ENCODE results near the gene PFDN1.
A peak's percentile ranks its signal among the peaks of the same experiment; 100 is the strongest.
"Not testable (repeated sequence)": the region's sequence is repeated elsewhere in the genome, so short reads cannot be mapped to it uniquely, and the experiment has no call there.

Gene PFDN1, protein sequence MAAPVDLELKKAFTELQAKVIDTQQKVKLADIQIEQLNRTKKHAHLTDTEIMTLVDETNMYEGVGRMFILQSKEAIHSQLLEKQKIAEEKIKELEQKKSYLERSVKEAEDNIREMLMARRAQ

DNA sequence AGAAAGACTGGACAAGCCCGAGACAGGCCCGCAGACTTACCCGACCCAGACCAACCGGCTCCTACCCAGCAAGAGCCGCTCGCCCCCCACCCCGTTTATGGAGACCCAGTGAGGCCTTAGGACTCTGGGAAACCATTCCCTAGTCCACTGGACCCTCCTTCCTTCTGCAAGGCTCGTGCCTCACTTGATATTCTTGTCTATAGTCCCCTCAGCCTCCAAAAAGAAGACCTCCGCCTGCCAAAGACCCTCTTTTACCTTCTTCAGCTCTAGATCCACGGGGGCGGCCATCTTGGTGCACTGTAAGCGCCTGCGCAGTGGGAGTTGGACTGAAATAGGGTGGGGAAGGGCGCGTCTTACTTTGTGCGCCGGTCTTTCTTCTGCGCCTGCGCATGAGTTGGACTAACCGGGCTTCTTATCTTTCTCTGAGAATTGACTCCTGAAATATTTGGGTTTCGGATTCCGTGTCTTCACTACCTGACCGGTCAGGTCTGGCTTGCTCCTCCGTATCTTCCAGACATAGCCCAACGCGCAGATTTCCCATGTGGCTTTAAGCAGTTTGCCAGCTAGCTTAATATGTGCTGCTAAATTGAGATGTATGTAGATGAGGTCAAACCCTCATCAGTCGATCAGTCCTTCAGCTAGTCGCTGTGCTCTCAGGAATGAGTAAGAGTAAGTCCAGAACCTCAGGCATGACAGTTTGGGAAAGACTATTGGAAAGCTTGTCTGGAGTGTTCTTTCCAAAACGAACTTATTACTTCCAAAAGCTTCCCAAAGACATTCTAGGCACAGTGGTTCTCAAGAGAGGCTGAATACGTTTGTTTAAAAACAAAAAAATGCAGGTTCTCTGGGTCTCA is at the start of gene PFDN1:
TSS of gene PFDN1 (minus strand) at position 316 of the 854 bp plus-strand sequence. CDS start at position 288, 28 bp downstream.
- peak; percentile 97 for DNase-seq (ENCODE audit: low spot score)

DNA sequence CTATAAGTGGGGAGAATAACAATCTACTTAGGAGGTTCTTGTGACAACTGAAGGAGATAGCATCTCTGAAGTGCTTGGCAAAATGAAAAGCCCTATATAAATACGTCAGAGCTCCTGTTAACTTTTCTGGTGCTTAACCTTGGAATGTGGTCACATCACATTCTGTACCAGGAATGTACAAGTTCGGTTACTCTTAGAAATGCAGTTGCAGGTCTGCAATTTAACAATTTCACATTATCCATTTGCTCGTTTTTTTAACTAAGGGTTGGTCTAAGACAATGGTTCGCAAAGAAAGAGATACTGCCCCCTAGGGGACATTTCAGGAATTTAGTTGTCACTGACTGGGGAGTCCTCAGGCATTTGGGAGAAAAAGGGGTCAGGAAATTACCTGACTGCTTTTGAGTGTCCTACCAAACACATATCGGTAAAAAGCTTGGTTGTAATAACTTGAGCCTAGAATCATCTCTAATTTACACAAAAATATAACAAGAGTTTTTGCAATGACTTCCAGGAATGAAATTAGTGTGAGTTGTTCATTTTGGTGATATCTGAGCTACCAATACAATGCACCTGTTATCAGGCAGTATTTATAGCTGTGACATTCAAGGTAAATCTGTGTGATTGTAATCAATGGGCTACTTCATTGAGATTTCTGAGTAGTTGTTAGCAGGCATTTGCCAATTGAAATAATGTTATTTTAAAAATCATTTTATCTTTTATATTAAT is 48.9 kb upstream of the PFDN1 start:
- peak; percentile 51 for DNase-seq (ENCODE audit: low spot score)

DNA sequence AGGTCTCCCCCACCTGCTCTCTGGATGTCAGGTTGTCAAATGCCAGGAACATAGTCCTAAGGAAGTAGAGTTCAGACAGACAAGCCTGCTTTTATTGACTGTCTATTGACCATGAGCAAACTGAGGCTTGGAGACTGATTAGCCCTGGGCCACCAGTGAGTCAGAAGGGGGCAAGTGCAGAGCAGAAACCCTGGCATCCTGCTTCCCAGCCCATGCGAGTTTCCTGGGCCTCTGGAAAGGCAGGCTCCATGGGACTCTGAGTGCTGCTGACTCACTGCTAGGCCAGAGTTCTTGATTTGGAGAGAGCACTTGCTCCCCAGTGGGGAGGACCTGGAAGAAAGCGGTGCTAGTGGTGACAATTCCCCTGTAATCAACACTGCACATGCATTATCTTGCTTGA is 46.3 kb upstream of the PFDN1 start:
- DNase-seq (ENCODE audit: low spot score): no peak

DNA sequence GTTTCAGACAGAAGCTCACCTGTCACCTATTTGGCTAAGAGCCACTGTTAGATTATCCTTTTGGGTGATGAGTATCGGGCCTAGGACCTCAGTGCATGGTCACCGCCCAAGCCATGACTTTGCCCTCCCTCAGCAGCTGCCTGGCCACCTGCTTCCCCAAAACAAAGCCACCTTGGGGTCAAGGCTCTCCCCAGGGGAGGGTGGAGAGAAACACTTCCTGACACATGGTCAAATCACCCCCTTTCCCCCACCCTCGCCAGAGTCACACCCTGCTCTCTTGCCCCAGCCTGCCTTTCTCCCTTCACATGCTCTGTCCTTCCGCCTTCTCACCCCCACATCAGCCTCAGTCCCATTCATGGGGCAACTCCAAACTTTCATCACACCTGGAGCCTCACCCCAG is 45.2 kb upstream of the PFDN1 start:
- no peak for DNase-seq (ENCODE audit: low spot score)

DNA sequence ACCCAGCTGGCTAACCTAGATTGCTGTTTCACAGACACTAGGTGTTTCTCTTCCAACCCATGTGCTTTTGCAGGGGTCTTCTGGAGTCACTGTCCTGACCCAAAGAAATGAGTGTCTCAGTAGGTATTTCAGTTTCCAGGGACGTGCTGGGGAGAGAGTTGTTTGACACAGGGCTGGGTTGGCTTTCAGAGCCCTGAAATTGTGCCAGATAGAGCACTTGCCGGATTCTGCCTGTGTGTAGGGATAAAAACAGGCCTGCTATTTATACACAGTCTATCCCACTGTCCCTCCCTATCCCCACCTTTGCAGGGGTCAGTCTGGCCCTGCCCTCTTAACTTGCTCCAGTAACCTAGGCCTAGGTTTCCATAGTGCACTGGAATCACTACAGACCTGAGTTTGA is 44.5 kb upstream of the PFDN1 start:
- no peak for DNase-seq (ENCODE audit: low spot score)

DNA sequence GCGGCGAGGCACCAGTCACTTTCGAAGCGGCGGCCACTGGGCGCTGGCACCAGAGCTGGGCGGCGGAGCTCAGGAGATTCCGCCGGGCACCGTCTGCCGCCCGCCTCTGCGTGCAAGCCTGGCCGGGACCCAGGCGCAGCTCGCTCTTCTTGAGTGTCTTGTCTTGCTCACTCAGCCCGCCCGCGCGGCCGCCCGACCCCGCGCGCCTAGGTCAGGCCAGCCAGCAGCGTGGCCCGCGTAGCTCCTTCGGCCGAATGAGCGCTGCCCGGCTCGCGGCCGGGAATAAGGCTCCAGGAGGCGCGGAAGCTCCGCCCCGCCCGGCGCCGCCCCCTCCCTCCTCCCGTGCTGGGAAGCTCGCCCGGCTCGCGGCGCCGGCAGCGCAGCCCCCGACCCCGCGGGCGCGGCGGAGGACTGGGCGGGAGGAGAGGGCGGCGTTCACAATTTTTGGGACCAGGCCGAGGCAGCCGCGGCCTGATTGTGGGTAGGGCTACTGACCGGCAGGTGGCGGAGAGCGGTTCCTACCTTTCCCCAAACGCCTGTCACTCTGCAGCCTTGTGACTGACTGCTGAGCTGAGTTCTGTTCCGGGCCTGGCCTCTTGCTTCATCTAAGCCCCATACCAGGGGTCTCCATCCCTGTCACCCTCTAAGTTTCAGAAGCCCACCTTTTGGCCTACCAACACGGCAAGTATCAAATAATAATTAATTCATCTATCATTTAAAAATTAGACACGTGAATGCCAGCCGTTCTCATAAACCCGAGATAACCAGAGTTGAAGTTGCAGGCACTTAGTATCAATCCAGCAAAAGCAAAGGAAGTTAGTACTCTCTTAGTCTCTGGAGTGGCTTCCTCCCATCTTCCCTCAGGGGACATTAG is 43.7 kb upstream of the PFDN1 start, which contains the start of gene HBEGF:
TSS of gene HBEGF (minus strand) at position 256 of the 874 bp plus-strand sequence. CDS start 275 bp downstream, outside the sequence.
- DNase-seq (ENCODE audit: low spot score): peak; percentile 92

DNA sequence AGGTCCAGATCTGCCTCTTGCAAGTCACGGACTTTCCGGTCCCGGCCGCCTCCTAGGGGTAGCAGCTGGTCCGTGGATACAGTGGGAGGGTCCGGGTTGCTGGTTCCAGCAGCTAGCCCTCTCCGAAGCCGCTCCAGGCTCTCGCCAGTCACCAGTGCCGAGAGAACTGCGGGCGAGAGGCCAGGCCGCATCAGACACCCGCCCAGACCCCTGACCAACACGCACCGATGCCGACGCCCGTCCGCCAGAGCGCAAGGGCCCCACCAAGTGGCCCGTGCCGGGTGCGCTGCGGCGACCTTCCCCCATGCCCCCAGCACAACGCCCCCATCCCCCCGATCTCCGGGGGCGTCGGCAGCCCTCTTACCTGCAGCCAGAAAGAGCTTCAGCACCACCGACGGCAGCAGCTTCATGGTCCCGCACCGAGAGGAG is 43.0 kb upstream of the PFDN1 start:
- DNase-seq (ENCODE audit: low spot score): no peak

DNA sequence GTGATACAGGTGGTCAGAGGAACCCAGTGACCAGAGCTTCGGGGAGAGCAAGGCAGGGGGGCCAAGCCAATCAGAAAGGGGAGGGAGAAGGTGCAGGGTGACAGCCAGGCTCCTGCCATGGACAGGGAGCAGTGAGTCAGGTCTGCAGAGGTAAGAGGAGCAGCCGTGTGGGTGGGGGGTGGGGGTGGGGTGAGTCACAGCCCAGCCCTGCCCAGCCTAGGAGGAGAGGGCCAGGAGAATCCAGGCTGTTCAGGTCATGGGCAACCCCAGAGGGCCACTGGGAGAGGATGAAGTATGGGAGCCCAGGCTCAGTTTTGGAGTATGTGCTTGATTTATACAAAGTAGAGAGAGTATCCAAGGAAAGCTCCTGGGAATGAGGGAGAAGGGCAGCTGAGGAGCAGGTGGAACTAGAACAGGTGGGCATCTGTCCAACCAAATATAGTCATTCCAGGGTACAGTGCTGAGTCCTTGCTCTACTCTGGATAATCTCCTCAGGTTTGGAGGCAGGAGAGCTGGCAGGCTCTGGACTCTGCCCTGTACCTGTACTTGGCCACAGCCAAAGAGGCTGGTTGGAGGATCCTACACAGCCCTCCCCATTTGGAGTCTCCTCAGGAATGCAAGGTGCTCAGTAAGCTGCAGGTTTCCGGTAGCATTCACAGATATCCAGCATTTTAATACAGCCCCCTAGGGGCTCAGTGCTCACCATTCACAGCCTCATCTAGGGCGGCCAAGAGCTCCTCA is 42.0 kb upstream of the PFDN1 start:
- no peak for DNase-seq (ENCODE audit: low spot score)

DNA sequence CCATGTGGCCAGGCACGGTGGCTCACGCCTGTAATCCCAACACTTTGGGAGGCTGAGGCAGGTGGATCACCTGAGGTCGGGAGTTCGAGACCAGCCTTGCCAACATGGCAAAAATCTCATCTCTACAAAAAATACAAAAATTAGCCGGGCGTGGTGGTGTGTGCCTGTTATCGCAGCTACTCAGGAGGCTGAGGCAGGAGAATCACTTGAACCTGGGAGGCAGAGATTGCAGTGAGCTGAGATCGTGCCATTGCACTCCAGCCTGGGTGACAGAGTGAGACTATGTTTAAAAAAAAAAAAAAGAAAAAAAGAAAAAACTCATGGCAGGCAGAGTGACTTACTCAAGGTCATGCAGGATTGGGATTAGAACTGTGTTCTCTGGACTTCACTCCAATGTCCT is 40.9 kb upstream of the PFDN1 start:
- DNase-seq (ENCODE audit: low spot score): not testable (repeated sequence)

DNA sequence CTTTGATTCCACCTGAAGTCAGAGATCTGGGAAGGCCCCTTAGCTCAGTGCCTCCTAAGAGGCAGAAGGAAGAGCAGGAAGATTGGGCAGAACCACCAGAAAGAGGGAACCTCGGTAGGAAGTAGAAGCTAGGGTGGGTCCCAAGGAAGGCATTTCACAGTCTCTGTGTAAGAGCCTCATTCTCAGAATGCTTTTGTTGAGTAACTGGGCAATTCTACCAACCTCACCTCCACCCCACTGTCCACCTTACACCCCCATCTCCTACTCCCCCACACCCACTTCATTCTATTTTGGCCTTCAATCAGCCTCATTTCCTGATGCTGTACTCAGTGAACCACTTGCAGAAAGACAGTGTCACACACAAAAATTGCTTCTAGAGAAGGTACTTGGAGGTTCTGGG is 40.0 kb upstream of the PFDN1 start:
- no peak for DNase-seq (ENCODE audit: low spot score)

DNA sequence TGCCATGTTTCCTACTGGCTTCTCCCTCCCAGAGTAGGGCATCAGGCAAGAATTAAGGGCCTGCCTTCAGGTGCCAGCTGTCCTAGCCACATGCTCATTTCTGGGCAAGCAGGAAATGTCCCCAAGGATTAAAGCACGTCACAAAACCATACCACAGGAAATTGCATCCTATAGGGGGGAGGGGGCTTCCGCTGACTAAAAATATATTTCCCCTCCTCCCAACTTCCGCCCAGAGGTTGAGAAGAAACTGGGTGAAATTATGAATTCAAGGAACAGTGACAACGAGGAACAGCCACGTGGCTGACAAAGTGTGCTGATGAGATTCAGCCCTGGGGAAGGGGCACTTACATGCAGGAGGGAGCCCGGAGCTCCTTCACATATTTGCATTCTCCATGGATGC is 39.4 kb upstream of the PFDN1 start:
- DNase-seq (ENCODE audit: low spot score): no peak

DNA sequence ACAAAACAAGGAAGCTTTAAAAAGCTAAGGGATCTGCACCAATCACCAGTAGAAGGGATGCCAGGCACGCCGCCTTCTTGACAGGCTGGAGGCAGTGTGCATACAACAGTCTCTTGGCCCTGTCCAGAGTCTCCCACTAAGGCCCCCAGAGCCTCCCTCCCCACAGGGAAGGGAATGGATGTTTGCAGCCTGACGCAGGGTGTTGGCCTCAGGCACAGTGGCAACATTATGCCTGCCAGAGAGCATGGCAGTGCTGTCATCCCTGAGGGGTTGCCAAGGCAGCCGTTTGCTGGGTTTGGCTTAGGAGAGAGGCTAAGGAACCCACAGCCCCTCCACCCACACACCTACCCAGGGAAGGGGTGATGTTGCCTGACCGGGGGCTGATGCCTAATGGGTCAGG is 38.7 kb upstream of the PFDN1 start:
- DNase-seq (ENCODE audit: low spot score): no peak

DNA sequence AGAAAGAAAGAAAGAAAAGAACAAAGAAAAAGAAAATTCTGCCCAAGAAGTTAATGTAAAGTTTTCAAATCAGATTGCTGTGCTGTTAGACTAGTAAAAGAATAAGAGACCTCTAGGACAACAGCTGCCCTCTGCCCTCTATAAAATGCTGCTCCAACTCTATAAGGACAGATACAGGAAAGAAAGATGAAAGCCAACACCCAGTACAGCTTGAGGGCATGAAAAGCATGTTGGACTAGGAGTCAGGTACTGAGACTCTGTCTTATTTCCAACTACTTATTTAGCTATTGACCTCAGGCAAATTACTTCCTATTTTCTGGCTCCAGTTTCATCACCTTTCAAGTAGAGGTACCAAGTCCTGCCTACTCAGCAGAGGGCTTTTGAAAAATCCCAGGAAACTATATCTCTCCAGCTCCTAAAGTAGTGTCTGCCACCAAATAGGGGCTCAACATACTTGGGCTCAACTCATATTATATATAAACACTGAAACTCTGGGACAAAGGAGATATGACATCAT is 37.8 kb upstream of the PFDN1 start:
- DNase-seq (ENCODE audit: low spot score): no peak

DNA sequence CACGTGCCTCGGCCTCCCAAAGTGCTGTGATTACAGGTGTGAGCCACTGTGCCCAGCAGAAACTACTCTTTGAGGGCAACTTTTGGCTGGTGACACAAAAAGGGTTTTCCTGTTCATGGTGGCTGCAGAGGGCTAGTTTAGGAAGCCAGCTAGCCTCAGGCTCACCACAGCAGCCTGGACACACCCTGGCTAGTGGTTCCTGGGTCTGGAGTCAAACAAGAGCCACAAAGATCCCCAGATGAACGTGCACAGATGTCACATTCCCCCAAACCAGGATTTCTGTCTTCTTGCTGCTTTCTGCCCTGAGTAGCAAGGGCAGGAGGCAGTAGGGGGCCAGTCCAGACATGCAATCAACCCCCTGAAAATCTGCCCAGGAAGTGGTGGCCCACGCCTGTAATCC is 36.7 kb upstream of the PFDN1 start:
- DNase-seq (ENCODE audit: low spot score): no peak

DNA sequence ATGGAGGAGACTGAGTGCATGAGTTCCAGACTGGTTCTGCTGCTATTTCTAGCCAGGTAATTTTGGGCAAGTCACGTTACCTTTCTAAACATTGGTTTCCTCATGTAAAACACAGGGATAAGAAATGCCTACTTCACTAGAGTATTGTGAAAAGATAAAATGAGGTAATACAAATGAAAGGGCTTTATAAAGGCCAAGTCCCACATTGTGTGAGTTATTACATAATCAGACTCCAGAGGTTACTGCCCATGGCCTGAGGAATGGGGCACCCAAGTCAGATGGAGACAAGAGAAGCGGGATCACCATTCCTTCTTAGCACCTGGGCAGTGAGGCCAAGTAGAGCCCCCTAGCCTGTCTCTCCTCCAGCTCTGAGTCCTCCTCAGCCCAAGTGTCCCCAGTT is 36.0 kb upstream of the PFDN1 start:
- DNase-seq (ENCODE audit: low spot score): no peak

DNA sequence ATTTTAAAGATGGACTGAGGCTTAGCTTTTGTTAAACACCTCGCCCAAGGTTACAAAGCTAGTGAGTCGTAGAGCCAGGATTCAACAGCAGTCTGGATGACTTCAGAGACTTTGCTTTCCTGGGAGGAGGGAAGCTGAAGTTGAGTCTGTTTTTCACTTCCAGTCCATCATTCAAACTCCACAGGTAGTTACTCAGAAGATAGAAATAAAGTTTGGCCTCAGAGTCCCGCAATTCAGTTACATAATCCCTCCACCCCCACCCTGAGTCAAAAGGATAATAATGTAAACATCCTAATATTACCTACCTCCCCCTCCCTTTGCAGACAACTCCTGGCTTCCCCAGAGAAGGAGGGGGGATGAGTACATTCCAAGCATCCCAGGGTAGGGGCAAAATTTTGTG is 35.4 kb upstream of the PFDN1 start:
- DNase-seq (ENCODE audit: low spot score): no peak

DNA sequence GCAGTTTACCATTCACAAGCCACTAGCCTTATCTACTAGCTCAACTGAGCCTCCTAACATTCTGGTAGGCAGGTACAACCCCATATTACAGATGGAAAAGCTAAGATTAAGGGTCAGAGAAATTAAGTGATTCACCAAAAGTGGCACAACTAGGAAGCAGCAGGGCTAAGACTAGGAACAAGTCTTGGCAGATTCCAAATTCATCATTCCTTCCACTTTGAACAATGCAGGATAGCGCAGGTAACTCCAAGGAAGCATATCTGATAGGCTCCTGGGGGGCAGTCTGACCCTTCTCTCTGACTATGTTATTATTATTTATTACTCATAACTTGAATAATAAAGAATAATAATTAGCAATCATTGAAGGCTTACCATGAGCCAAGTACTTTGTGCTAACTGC is 35.0 kb upstream of the PFDN1 start:
- no peak for DNase-seq (ENCODE audit: low spot score)

DNA sequence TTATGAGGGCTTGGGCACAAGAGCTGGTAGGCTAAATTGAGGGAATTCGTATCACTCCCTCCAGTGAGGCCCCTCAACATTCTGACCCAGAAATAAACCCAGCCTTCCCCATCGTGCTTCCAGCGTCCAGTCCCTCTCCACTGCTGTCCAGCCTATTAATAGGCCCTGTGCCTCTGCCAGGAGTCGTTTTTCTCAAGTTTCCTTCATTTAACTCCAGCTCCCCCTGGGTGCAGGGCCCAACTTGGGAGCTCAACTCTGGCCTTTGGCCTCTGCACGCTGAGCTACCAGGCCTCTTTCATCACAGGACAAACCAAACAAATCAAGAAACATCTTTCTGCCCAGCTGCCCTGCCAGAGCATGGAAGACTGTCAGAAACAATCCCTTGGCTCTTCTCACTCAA is 33.5 kb upstream of the PFDN1 start:
- no peak for DNase-seq (ENCODE audit: low spot score)

DNA sequence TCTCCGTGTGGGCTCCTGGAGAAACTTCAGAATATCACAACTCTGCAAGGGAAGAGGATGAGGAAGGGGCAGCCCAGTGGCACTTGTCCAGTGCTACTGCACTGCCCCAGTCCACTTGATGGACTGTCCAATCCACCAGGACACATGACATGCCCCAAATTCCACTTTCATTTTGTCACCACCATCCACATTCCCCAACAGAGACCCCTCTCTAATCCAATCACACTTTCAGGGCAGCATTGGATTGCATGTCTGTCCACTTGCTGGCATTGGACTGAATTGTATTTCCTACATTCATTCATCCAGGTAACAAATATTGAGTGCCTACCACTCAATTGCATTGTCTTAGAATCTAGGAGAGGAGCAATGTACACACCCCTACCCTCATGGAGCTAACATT is 28.7 kb upstream of the PFDN1 start:
- no peak for DNase-seq (ENCODE audit: low spot score)

DNA sequence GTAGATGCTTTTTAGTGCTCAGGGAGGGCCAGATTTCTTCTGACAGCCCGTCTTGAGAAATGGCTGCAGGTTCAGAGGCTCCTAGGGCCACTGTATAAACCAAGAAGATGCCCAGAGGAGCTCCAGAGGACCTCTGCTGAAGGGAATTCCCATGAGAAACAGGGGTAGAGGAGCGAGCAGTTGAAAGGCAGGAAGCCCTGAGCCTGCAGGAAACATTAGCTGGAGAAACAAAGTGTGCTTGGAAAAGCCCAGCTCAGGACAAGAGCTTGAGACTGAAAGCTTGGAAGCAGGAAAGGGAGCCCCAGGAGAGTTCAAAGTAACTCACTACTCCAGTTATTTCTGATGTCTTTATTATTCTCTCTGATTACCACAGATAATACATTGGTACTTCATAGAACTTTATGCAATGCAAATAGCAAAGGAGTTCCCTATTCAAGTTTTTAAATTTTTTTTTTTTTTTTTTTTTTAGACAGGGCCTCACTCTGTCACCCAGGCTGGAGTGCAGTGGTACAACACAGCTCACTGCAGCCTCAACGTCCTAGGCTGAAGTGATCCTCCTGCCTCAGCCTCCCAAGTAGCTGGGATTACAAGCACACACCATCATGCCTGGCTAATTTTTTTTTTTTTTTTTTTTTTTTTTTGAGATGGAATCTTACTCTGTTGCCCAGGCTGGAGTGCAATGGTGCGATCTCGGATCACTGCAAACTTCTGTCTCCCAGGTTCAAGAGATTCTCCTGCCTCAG is 27.0 kb upstream of the PFDN1 start:
- DNase-seq (ENCODE audit: low spot score): no peak
